ENCODE measurements around the gene SELENON. TPM values are rescaled to one million over a fixed set of nuclear protein-coding genes. Genes with fewer than 3 reads are reported as not detected.

SELENON gene
- total RNA-seq, 6 experiments from 2014 or later = 48.1 to 64.5 (median 58.8) TPM

DNA sequence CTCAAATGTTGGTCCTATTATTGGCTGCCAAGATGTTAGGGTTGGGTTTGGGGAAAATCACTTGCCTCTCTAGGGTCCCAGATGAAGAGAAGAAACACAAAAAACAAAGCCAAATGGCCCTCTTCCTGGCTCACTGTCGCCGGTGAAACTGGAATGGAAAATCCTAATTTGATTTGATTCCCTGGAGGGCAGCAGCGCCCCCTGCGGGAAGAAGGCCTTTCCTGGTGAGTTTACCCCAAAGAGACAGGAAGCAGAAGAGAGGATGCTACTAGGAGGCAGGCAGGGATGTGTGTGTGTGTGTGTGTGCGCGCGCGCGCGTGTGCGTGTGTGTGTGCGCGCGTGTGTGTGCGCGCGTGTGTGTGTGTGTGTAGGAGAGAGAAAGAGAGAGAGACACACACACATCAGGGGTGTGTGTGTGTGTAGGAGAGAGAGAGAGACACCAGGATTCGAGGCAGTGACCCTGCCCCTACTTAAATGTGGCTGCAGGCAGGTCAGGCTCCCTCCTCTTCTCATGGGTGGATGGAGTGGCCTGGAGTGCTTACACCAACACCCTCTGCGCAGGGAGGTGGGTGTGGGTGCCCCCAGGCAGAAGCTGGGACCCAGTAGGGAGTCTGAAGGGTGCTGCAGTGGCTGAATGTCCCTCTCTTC is 3.1 kb upstream of the SELENON start:
- peak overlapping the region; percentile 11; the same call in 1 of the 2 replicates for H3K4me3 Mint-ChIP-seq
- TF ChIP-seq, protein P1, sequence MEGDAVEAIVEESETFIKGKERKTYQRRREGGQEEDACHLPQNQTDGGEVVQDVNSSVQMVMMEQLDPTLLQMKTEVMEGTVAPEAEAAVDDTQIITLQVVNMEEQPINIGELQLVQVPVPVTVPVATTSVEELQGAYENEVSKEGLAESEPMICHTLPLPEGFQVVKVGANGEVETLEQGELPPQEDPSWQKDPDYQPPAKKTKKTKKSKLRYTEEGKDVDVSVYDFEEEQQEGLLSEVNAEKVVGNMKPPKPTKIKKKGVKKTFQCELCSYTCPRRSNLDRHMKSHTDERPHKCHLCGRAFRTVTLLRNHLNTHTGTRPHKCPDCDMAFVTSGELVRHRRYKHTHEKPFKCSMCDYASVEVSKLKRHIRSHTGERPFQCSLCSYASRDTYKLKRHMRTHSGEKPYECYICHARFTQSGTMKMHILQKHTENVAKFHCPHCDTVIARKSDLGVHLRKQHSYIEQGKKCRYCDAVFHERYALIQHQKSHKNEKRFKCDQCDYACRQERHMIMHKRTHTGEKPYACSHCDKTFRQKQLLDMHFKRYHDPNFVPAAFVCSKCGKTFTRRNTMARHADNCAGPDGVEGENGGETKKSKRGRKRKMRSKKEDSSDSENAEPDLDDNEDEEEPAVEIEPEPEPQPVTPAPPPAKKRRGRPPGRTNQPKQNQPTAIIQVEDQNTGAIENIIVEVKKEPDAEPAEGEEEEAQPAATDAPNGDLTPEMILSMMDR (IDR thresholded peaks at IDR 0.05) = peak; percentile 87
- DNase-seq = peak; percentile 71

DNA sequence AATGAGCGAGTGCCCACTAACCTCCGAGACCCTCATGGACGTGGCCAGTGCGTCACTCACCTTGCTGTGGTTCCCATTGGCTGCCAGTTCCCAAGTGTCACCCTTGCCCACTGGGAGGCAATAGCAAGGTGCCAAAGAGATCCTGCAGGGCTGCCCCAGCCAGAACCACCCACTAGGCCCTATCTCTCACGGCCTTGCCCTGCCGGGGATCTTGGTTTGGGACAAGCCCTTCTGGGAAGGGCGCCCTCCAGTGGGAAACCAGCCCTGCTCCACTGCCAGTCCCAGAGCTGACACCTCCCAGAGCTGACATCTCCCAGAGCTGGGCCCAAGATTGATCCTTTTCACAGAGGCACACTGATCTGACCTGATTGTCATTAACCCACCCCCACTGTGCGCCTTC is 2.1 kb upstream of the SELENON start:
- DNase-seq = peak; percentile 27

More for the DNA sequence above, 3.1 kb upstream of the SELENON start:
- no peak overlapping the region for H3K27ac Mint-ChIP-seq
- peaks cover 22% of the 10 kb centered on the region for H3K27me3 Mint-ChIP-seq (ENCODE audit: insufficient read depth)
- H3K9me3 Mint-ChIP-seq = no peaks in the 10 kb centered on the region
- no peaks in the 10 kb centered on the region for H3K36me3 Mint-ChIP-seq (ENCODE audit: low read depth)
- peaks cover 30% of the 10 kb centered on the region for H3K4me1 Mint-ChIP-seq (ENCODE audit: low read depth)

DNA sequence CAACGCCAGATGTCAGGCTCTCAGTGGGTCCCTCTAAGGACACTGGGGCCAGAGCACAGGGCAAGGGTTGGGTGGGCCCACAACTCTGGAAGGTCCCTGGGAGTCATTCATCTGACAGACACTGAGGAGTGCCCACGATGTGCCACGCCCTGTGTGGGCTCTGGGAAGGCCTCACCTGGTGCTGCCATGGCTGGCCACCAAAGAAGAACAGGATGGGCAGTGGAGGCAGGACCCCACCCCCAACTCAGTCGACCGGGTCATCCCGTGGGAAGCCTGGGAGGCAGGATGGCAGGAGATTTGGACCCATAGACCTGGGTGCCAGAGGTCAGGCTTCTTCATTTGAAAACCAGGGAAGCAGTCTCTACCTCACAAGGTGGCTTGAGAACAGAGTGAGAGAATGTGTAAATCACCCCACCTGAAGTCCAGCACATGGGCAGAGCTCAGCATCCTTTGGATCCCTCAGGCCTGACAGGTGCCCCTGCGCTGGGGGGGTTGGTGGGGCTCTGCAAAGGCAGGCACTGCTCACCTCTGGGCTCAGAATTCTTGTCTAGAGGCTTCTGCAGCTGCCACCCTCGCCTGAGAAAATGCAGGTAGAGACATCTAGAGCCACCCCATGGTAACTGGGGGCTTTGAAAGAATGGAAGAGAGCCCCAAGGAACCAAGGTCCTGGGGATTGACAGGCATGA is 1.2 kb upstream of the SELENON start:
- H3K27ac Mint-ChIP-seq = no peak overlapping the region
- 0 out of 2 replicates have a peak overlapping the region, but pooled peaks have one; percentile 48 for H3K4me3 Mint-ChIP-seq
- DNase-seq = no peak
- H3K36me3 Mint-ChIP-seq (ENCODE audit: low read depth) = no peaks in the 10 kb centered on the region
- H3K9me3 Mint-ChIP-seq = no peaks in the 10 kb centered on the region
- H3K4me1 Mint-ChIP-seq (ENCODE audit: low read depth) = peaks cover 30% of the 10 kb centered on the region
- H3K27me3 Mint-ChIP-seq (ENCODE audit: insufficient read depth) = peaks cover 11% of the 10 kb centered on the region
- TF ChIP-seq, protein P1 (IDR thresholded peaks at IDR 0.05) = no peak

More for the DNA sequence above, 2.1 kb upstream of the SELENON start:
- peaks cover 17% of the 10 kb centered on the region for H3K27me3 Mint-ChIP-seq (ENCODE audit: insufficient read depth)
- no peak overlapping the region for H3K4me3 Mint-ChIP-seq
- TF ChIP-seq, protein P1 (IDR thresholded peaks at IDR 0.05) = peak; percentile 77
- H3K27ac Mint-ChIP-seq = no peak overlapping the region
- H3K9me3 Mint-ChIP-seq = no peaks in the 10 kb centered on the region
- peaks cover 30% of the 10 kb centered on the region for H3K4me1 Mint-ChIP-seq (ENCODE audit: low read depth)
- no peaks in the 10 kb centered on the region for H3K36me3 Mint-ChIP-seq (ENCODE audit: low read depth)

GRCh38 chr1:25799352-25799934 is 550 bp upstream of the SELENON start:
- TF ChIP-seq, protein P1 (IDR thresholded peaks at IDR 0.05) = no peak
- peak overlapping the region; percentile 39 for H3K4me3 Mint-ChIP-seq
- DNase-seq = no peak
- no peaks in the 10 kb centered on the region for H3K36me3 Mint-ChIP-seq (ENCODE audit: low read depth)
- peaks cover 35% of the 10 kb centered on the region for H3K4me1 Mint-ChIP-seq (ENCODE audit: low read depth)
- peak overlapping the region; percentile 16; the same call in 1 of the 2 replicates for H3K27ac Mint-ChIP-seq
- peaks cover 8% of the 10 kb centered on the region for H3K27me3 Mint-ChIP-seq (ENCODE audit: insufficient read depth)
- H3K9me3 Mint-ChIP-seq = no peaks in the 10 kb centered on the region

DNA sequence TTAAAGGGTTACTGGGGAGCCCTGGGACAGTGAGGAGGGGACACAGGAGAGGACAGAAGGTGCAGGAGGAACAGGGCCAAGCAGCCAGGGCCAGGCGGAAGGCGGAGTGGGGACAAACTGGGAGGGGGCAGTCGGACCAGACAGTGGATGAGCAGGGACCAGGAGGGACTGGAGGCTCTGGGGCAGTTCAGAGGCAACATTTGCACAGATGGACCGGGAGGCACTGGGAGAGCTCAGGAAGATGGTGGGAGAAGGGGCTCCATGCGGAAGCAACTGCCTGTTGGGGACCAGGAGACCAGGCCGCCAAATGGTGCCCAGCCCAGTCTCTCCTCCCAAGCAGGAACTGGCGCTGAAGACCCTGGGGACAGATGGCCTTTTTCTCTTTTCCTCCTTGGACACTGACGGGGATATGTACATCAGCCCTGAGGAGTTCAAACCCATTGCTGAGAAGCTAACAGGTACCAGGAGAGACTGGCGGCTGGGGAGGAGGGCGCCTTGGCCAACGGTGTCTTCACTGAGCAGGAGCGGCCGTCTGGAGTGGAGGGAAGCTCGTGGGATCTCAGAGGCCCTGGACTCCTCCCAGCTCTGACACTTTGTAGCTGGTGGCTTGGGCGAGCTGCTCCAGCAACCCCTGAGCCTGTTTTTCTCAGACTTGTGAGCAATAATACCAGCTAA is 847 bp downstream of the SELENON start:
- Mint-ChIP-seq H3K9me3 (no peaks in the 10 kb centered on the region), H3K27me3 (ENCODE audit: insufficient read depth) (peaks cover 7% of the 10 kb centered on the region), H3K4me3 (peak overlapping the region; percentile 89), H3K36me3 (ENCODE audit: low read depth) (no peaks in the 10 kb centered on the region; the same call in 1 of the 2 replicates), H3K4me1 (ENCODE audit: low read depth) (peaks cover 39% of the 10 kb centered on the region), H3K27ac (peak overlapping the region; percentile 63)
- DNase-seq = no peak
- TF ChIP-seq, protein P1 (IDR thresholded peaks at IDR 0.05) = no peak

Measured in HFFc6 (cell line).